GM19468 (cell line): ENCODE measurements around the gene PHF2.
A peak's percentile ranks its signal among the peaks of the same experiment; 100 is the strongest.

Source experiments
- ATAC-seq: cut with Tn5 transposase; IDR thresholded peaks from one replicate; pipeline ENCODE4 v1.9.1; 2021; ENCODE audit warnings: mild to moderate bottlenecking, moderate library complexity, moderate number of reproducible peaks; ENCODE audit not compliant: unreplicated experiment; ENCODE audit errors: extremely low read depth

Gene PHF2

DNA sequence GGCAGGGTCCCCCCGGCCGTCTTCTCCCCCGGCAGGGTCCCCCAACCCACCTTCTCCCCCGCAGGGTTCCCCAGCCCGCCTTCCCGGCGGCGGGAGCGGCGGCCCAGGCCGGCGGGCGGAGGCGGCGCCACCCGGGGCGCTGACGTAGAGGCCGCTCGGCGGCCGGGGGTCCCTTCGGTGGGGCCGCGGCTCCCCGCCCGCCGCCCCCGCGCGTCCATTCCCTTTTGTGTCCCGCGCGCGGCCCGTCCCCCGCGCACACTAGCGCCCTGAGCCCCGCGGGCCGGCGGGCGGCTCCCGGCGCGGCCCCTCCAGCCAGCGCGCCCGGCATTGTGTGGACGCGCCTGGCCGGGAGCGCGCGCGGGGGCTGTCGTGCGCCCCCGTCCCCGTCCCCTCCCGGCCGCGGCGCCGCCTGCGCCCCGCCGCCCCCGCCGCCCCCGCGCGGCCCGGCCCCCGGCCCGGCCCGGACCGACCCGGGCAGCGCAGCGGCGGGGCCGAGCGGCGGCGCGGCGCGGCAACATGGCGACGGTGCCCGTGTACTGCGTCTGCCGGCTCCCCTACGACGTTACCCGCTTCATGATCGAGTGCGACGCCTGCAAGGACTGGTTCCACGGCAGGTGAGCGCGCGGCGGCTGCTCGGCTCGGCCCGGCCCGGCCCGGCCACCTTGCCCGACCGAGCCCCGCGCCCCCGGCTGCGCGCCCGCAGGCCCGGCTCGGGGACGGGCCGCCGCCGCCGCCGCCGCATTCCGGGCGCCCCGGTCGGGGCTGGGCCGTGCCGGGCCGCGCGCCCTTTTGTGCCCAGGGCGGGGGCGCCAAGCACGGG lies at the start of gene PHF2:
Gene PHF2 (plus strand): TSS at position 327 of the 820 bp plus-strand sequence. CDS start 190 bp downstream, at position 517.
- peak; percentile 19 for ATAC-seq

DNA sequence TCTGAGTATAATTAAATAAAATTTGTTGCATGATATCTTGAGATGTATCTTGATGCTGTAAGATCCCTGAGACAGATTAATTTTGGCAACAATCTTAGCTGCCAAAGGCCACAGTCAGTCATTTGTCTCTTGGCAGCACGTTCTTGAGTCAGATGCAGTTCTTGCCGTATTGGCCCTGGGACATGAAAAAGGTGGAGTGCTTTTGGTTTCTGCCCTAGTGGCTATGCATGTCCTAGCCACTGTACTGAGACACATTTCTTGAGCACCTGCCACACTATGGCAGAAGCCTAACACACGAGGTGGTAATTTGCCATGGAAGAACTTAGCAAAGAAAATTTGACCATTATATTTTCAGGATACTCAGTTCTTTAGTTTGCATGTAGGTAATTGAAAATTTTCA lies 45.0 kb upstream of the PHF2 start:
- ATAC-seq, result no peak

DNA sequence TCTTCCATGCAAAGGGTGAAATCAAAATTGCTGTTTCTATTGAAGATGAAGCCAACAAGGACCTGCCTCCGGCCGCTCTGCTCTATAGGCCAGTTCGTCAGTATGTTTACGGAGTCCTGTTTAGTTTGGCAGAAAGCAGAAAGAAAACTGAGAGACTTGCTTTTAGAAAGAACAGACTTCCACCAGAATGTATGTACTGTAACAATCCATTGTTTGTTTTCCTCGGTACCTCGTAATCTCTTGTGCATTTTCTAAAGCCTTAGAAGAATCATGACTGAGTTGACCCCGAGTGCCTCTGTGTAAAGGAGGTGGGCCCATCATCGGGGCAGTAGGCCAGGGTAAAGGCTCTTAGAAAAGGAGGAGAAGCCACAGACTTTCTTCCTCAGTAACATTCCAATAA lies 44.2 kb upstream of the PHF2 start:
- ATAC-seq, result no peak

DNA sequence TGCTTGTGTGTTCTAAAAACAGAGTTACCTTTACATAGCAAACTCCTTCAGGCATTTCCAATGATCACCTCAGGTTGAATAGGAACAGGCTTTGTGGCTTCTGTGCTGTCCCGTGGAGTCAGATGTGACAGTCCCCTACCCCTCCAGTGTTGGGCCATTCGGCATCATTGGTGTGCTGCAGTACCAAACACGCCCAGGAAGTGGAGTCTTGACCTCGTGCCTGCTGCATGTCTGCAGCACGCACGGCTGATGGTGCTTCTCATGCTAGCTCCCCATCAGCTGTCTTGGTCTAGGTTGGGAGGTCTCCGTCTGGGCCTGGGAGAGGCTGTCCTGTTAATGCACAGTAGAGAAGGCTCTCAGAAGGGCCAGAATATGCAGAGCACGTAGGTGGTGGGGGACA lies 42.5 kb upstream of the PHF2 start:
- no peak for ATAC-seq

DNA sequence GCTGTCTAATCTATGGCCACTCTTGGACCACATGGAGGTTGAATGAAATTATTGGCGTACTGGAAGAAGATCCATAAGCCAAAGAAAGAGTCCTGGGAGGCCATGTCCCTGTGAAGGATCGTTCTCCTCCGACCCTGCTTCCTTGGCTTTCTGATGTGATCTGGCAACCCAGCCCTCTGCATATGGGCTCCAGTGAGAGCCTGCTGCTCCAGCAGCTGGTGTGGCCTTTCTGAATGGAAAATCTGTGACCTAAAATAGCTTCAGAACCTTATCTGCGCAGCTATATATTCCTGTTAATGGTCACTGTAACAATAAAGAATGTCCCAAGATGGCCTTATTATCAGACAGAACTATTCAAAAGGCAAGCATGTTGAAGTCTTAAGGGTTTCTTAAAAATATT lies 40.2 kb upstream of the PHF2 start:
- no peak for ATAC-seq

DNA sequence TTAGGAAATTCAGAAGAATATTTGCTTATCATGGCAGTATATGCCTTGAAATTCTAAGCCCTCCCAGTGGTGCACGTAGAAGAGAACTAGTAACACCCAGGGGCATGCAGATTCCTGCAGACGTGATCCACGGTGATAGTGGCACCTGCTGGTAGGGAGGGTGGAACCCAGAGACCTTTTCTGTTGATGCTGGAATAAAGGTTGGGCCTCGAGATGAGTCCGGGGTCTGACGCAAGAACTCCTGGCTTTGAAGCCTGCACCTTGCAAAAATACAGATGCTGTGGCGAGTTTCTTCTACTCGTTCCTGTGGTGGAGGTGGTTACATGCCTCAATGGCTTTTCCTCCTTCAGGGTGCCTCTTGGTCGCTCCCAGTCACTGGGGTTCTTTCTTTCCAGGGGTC lies 39.5 kb upstream of the PHF2 start:
- no peak for ATAC-seq

DNA sequence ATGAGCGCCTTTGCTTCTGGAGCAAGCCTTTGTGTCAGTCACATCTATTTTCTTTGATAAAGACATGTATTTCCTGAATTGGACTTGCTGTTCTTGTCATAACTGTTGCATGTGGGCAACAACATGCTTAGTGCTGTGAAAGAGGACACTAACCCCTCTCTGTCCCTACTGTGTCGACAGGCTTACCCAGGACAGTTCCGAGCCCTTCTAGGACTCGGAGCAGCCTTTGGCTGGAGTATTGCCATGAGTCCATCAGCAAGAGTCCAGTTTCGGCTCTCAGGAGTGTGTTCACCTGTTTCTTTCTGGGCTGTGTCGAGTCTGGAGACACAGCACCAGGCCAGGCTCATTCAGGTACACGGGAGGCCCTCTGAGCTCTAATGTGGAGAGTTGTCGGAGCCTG lies 36.1 kb upstream of the PHF2 start:
- no peak for ATAC-seq

DNA sequence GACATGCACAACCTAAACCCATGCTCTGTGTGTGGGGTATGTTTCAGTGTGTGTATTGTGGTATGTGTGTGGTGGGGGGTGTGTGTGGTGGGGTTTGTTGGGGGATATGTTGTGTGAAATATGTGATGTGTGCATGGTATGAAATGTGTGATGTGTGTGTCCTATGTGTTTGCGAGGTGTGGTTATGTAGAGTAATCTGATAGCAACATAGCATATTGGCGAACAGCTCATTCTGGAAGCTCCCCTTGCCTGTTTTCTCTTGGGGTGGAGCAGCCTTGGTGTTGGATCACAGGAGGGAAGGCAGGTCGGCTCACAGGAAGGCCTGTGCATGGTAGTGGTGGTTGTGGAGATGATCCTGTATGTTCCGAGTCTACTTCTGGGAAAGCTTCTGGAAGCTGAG lies 35.4 kb upstream of the PHF2 start:
- no peak for ATAC-seq

DNA sequence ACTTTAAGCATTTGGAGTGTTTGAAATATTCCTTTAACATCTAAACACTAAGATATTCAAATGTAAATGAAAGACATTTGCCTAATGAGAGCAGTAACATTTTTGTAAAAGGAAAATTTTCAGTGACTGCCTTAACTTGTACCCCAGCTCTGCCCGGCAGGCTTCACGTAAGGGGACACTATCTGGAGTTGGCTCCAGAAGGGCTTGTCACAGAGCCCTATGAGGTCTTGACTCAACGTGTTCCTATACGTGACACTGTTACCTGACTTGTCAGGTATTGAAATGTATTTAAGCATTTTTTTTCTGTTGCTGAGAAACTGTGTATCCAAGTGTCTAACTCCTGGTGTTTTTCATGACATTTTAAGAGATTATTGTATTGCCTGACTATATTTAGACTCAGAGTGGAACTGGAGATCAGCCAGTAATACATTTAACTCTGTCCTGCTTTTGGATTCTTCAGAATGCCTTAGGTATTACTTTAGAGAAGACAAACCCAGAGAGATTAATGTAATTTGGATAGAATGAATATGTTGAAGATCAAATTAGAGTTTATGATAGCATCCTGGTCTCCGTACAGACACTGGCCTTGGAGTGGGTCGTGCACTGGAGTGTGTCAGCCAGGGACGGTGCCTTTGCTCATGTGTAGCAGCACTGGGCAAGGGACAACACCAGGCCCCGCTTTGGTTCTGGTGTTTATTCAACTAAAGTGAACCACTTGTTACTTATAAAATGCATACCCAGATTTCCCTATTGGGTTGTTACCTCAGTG lies 34.6 kb upstream of the PHF2 start:
- no peak for ATAC-seq

DNA sequence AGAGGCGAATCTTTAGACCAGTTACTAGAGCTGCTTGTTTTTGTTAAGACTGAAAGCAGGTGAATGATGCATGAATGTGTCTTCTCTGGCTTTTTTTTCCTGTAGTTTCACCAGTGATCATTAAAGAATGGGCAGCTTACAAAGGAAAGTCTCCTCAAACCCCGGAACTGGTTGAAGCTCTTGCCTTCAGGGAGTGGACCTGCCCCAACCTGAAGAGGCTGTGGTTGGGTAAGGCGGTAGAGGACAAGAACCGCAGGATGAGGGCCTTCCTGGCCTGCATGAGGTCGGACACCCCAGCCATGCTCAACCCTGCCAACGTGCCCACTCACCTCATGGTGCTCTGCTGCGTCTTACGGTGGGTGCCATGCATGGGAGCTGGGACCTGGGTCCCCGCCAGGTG lies 33.3 kb upstream of the PHF2 start:
- ATAC-seq, result no peak

DNA sequence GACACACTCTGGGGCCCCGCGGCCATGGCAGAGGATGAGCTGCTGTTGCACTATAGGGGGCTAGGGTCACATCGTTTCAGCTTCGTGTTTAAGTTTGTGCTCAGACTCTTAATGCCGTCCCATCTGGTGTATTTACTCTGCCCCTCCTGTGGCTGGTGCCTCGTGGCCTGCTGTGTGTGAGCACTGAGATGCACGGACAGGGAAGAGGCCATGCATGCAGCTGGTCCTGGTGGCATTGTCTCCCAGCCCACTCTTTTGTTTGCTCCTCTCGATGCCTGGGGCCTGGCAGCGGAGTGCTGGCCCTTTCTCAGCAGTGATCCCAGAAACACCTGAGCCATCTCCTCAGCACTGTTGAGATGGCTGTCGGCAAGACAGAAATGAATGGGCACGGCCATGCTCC lies 30.0 kb upstream of the PHF2 start:
- ATAC-seq, result no peak

DNA sequence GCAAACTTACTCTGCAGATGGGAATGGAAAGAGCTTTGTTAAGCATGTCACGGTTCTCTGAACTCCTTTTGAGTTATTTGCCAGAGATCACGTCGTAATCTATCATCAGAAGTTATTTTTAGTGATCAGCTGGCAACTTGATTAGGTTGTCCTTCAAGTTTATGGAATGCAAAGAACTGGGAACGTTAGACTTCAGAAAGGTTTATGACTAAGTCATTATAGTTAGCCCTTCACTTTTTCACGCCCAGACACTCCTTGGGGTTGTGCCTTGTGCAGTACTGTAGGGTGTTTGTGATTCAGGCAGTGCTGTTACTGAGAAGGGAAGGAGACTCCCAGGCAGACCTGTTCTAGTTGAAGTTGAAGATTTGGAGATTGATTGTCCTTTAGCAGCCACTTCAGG lies 26.8 kb upstream of the PHF2 start:
- ATAC-seq, result no peak

DNA sequence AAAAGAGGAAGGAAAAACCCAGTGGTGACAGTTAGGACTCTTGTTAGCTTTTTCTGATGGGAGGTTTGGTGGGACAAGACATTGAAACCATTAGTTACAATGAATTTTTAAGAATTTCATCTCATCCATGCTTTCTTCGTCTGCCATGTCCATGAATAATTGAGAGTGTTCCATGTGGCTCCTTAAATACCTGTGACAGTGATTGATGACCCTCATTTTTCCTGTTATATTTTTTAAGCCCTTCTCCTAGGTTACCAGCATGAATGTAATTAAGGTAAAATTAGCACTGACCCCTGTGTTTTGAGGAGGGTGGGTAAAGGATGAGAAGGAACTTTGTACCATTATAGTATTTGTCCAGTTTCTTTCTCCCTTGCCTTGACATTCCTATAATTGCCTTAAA lies 23.5 kb upstream of the PHF2 start:
- ATAC-seq, result no peak

DNA sequence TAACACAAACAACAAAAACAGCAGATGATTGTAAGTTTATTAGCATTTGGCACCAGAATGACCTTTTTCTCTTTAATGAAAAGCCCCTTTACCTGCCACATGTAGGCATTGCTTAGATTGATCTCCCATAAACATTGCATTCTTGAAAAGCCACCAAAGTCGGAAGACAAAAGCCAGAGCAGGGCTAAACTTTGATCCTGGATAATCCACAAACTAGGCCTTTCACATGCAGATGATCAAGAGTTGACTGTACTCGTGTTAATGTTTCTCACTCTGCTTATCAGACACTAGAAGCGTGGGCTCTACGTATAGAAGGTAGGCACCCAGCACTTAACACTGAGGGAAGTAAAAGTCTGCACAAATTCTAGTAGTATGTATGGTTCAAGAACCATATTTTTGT lies 21.0 kb upstream of the PHF2 start:
- no peak for ATAC-seq

DNA sequence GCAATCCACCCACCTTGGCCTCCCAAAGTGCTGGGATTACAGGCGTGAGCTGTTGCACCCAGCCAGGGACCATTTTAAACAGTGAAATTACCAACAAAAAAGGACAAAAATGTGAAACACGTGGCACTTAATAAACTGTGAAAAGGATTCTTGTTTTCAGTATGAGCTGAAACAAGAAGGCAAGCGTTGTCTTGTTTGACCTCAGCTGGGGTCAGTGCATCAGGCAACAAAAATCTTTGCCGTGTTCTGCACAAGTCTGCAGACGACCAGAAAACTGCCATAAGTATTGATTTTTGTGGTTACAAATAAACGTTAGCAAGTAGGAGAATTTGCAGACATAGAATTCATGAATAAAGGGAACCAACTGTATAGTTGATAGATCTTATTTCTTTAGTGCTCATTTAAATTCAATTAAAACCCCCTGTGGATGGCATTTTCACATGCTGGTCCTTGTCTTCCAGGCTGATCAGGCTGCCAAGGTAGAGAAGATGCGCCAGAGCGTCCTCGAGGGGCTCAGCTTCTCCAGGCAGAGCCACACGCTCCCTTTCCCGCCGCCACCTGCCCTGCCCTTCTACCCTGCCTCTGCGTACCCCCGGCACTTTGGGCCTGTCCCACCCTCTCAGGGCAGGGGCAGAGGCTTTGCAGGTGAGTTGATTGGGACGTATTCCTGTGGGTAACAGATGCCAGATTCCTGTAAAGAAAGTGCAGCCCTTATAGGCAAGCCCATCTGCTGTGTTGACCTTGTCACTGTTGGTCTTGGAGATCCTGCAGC lies 18.8 kb upstream of the PHF2 start:
- no peak for ATAC-seq

DNA sequence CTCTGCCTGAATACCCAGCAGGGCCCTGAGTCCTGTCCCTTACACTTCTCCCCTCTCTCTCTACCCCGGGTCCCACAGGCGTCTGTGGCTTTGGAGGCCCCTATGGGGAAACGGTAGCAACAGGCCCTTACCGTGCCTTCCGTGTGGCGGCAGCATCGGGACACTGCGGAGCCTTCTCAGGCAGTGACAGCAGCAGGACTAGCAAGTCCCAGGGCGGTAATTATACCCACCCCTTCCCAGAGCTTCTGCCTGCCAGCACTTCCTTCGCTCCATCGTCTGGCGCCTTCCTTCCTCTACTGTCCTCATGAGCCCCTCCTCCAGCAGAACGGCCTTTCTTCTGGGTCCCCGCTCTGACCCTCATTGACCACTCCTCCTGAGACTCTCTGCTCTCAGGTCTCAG lies 17.9 kb upstream of the PHF2 start:
- ATAC-seq, result no peak

DNA sequence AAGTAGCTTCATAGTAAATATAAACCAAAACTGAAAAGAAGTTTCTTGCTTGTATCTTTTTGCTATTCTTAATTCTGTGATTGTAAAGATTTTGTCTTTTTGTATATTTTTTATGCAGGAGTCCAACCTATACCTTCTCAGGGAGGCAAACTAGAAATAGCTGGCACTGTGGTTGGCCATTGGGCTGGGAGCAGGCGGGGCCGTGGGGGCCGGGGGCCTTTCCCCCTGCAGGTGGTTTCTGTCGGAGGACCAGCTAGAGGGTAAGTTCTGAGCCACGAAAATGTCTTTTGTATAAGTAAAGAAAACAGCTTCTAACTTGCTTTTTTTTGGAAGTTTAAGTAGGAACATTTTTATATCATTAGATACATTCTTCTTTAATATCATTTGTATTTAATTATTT lies 15.4 kb upstream of the PHF2 start:
- no peak for ATAC-seq

DNA sequence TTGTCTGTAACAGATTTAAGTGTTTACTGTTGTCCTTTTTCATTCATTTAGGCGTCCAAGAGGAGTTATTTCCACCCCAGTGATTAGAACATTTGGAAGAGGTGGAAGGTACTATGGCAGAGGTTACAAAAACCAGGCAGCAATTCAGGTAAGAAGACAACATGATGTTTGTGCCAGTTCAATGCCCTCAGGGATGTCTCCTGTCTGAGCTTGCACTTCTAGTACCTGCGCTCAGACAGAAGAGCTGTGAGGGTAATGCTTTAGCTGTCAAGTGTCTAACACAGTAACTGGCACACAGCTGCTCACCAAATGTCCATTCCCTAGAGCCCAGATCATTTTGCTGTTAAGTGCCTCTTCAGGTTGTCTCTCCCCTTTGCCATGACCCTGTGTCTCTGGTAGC lies 14.2 kb upstream of the PHF2 start:
- no peak for ATAC-seq

DNA sequence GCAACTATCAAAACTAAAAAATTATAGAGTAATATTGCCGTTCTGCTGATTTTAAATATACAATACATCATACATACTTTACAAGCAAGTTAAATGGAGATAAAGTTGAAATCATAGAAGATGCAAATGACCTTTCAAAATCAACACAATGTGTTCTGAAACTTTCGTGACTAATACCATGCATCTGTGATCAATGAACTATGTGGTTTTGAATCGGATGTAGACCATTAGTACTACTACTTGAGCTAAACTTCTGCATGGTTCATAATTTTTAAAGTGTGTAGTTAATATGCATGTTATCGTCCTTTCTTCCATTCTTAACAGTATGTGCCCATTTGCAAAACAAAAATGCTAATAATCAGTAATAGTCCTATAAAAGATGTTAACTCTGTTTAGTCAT lies 11.3 kb upstream of the PHF2 start:
- no peak for ATAC-seq

DNA sequence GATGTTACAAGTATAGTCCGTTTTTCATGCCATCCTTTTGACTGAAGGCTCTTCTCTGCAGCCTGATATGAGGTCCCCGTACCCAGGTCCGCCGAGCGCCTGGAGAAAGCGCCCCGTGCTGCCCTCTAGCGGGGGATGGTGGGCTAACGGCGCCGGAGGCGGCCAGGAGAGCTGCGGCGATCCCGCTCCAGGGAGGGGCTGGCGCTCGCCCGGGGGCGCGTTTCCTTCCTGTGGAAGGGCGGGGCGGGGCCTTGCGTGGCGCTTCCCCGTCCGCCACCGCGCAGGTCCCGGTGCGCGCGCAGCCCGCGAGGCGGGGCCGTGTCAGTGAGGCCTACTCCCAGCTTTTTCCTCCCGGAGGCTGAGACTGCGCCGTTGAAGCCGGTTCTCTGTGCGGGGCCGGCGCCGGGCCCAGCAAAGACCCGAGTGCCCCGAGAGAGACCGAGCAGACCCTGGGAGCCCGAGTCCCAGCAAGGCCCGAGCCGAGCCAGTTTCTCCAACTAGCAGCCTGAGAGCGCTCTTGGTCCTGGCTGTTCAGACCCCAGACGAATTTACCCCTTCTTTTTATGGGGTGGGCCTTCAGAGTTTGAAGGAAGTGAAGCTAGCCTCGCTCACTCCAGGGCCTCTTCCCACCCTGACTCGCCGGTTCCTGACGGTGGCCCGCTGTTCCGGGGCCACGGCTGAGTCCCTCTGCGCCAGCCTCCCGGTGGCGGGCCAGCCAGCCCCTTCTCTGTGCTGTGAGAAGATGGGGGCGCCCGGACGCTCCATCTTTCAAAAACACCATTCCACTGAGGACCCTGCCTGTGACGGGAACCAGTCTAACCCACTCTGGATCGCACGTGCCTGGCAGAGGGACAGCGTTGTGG lies 9.7 kb upstream of the PHF2 start:
- peak; percentile 85 for ATAC-seq
